GM19372 (cell line): ENCODE data around the gene GPR68.
"Not testable (repeated sequence)": the region's sequence is repeated elsewhere in the genome, so short reads cannot be mapped to it uniquely, and the experiment has no call there.

Experiments
- ATAC-seq: cut with Tn5 transposase; IDR thresholded peaks from one replicate; pipeline ENCODE4 v1.9.1; 2021; ENCODE audit warnings: mild to moderate bottlenecking, low read depth, moderate library complexity; ENCODE audit not compliant: unreplicated experiment

Gene GPR68

DNA sequence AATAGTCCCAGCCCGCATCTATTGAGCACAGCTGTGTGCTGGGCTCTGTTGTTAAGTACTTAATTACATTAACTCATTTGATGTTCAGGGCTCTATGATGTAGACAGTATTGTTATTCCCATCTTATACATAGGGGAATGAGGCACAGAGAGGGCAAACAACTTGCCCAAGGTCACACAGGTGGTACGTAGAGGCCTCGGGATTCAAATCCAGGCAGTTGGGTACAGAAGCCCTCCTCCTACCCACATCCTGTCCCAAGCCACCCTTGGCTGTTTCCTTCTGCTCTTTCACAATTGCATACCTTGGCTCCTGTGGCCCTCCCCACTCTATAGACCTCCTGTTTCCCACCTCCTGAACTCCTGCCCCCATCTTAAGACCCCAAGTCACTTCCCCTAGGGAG lies 10.0 kb upstream of the GPR68 start:
- no peak for ATAC-seq

DNA sequence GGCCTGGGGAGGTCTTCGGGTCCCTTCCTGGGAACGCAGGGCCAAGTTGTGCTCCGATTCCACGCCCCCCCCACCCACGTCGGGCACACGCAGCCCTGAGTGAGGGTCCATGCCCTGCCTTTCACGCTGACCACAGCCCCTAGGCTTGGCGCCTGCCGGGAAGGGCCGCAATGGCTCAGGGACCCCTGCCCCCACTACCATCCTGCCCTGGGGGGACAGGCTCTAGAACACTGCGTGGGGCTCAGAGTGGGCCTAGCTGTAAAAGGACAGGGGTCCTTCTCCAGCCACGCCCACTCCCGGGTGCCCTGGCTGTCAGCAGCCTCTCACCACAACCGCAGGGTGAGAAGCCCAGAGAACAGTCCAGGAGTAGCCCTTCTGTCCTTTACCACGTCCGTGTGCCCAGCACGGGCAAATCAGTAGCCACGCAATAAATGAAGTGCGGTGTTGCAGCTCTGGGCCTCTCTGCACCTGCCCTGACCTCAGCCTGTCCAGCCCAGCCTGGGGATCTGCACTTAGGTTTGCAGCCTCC lies 9.4 kb upstream of the GPR68 start:
- ATAC-seq, result no peak

DNA sequence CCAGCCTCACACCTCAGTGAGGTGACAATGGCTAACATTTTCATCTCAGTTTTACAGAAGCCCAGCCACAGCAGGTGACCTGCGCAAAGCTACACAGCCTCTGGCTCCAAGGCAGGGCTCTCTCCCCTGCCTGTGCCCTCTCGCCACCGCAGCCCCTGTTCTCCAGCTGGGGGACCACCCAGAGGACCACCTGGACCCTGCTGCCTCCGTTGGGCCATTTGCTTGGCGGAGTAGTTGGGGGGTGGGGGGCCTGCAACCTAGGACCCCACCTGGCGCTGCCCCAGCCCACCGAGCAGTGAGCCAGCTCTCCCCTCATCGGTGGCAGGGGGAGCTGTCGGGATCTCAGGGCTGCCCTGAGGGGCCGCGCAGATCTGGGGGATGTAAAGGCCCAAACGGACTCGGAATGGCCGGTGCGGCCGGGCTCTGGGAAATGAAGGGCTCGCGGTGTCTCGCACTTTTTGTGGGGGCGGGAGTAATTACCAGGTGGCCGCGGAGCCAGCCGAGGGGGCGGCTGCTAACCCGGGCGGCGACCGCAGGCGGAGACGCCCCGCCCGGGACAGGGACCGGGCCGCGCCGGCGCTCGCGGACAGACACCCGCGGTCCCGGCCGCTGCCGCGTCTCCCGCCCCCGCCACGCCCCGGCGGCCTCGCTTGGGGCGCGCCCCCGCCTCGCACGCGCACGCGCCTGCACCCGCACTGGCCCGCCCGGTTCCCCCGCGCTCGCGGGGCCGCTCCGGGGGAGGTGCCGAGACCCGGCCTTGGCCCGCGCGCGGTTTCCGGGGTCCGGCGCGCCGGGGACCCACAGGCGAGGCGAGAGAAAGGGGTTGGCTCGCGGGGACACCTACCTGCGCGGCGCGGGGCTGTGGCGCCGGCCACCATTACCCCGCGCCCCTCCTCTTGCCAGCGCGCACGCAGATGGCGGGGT lies 8.6 kb upstream of the GPR68 start:
- ATAC-seq, result peak; percentile 36

DNA sequence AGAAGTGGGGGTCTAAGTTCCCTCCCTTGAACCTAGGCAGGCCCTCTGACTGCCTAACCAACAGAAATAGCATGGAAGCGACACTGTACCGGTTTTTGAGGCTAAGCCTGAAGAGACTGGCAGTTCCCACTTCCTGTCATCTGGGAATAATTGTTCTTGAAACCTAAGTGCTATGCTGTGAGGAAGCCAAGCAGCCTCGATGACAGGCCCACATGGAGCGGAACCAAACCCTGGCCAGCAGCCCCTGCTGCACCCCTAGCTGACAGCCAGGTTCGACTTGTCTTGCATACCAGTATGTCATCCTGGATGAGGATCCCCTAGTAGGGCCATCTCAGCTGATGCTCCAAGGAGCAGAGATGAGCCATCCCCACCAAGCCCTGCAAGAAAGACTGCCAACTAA lies 6.4 kb upstream of the GPR68 start:
- no peak for ATAC-seq

DNA sequence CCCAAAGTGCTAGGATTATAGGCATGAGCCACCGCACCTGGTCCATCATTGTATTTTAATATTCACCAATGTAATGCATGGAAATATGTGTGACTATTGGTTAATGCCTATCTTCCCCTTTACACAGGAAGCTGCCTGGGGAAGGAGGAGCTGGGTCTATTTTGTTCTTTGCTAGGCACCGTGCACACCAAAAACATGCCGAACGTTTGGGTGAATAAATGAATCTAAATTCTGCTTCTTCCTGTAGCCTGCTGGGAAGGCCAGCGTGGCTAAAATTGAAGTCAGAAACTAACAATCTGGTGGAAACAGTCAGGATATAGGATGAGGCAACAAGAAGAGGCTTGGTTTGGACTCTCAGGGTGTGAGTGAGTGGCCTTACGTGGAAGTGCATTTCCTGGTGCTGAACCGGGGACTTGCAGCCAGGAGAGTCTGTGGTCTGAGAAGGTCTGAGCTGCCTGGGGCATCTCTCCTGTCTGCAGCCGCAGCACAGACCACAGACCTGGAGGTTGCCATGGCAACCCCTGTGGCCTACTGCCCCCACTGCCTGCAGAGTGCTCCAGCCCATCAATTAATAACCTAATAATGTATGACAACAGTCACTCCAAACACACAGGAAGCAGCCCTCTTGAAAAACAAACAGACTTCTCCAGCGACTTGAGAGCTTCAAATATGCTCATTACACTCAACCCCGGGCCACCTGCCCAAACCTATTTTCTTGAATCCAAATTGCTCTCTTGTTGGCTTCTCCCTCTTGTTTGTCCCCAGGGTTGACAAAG lies 5.5 kb upstream of the GPR68 start:
- peak; percentile 81 for ATAC-seq

DNA sequence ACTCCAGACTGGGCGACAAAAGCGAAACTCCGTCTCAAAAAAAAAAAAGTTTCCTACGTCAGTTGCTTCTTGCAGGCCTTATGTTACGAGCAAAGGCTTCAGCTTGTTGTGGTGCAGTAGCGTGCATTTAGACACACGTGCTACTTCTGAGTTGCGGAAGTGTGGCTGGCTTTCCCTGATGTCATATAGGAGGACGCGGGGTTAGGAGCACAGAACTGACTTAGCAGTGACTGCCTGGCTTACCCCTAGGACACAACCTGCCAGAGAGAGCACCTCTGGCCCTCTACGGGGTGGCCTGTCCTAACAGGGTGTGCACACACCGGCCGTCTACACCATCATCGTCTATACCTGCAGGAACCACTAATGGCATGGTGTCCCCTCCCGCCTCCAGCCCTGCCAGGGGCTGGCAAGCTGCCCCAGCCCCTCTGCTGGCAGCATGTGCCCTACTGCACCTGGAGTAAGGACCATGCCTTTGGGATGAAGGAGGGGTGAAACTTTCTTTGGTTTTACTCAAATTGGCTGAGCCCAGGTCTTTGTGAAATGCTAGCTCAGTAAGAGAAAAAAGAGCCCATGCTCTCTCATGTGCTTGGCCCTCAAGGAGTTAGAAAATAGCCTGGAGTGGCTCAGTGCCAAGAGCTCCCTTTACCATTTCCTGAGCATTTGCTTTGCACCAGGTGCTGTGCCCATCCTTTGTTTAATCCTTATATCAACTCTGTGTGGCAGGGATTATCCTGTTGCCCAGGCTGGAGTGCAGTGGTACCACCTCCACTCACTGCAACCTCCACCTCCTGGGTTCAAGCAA lies 1.7 kb upstream of the GPR68 start:
- no peak for ATAC-seq

DNA sequence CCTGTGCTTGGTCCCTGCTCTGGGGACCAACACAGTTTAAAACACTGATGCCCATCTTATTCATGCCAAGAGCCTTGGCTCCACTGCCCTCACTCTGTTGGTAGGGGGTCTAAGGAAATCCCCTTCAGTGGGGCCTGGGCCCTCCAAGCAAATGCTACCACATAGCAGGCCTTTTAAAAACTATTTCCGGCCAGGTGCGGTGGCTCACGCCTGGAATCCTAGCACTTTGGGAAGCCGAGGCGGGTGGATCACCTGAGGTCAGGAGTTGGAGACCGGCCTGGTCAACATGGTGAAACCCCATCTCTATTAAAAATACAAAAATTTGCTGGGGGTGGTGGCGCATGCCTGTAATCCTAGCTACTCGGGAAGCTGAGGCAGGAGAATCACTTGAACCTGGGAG lies 1.1 kb upstream of the GPR68 start:
- not testable (repeated sequence) for ATAC-seq

DNA sequence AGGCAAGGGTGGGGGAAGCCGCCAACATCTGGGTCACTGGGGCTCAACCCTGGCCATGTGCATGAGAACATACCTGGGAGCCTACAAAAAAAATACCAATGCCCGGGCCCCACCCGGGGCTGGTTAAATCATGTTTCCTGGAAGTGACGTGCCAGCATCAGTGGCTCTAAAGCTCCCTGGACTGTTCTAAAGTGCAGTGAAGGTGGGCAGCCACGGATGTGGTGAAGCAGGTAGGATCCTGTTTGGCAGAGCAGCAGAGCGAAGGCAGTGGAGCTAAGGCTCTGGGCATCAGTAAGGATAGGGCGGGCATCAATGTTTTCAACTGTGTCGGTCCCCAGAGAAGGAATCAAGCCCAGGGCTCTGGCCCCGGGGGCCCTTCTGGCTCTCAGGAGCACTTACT lies 525 bp upstream of the GPR68 start:
- ATAC-seq, result no peak

DNA sequence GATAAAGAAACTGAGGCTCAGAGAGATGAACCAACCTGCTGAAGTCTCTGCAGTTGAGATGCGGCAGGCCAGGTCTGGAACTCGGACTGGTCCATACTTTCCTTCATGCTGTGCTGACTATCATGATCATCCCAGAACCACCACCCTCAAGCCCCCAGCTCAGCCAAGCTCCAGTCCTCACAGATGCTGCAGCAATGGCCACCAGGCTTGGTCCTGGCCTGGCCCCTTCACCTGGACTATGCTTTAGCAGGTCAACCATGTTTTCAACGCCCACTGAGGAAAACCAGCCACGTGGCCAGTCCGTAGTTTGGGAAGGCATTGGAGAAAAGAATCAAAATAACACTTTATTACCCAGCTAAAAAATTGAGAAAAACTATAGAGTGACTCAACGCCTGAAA lies 1.4 kb downstream of the GPR68 start:
- ATAC-seq, result no peak

DNA sequence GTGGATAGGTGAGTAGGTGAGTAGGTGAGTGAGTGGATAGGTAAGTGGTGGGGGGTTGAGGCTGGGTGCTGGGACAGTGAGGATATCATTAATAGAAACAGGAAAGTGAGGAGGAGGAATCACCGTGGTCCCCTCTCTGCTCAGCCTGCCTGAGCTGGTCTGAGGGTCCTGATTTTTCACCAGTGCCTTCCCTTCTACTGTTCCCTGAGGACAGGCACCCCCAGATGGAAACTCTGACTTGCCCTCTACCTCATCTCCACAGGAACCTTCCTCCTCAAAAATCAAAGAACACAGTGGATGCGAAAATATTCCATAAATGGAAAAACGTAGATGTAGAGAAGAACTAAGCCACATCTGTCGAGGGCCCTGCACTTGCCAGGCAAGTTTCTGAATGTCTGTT lies 1.9 kb downstream of the GPR68 start:
- no peak for ATAC-seq

DNA sequence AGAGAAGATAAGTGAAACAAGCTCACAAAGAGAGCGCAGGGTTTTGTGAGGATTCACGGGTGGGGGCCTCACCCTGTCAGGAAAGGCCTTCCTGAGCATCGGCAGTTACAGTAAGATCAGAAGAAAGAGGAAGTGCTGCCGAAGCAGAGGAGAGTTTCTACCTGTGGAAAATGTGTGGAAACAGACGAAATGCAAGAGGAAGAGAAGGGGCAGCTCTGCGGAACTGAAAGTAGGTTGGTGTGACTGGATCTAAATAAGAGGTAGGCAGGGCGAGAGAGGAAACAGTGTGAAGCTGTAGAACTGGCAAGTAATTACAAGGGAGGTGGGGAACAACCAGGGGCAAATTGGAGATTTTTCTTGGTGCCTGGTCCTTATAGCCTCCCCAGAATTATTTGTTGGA lies 2.6 kb downstream of the GPR68 start:
- peak; percentile 60 for ATAC-seq

DNA sequence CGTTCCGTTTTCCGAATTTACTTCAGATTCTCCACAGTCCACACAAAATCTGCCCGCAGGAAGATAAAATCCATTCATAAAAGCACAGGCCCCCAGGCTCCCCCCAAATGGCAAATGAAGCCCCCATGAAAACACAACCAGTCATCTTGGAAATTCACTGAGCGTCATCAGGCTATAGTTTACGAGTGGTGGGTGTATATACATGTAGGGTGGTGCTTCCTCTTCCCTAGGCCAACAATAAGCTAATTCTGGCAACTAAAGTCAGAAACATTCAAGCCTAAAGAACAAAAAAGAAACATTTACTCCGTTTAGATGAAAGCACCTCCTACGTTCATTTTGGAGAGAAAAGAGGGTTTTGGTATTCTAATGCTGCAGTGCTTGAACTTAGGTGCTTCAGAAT lies 5.8 kb downstream of the GPR68 start:
- no peak for ATAC-seq

DNA sequence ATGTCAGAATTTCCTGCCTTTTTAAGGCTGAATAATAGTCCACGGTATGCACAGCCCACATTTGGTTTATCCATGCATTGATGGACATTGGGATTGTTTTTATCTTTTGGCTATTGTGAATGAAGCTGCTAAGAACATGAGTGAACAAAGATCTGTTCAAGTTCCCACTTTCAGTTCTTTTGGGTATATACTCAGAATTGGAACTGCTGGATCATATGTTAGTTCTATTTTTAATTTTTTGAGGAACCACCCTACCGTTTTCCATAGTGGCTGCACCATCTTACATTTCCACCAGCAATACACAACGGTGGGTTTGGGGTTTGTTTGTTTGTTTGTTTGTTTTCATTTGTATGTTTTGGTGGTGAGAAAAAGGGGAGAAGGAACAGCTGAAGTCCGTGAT lies 6.4 kb downstream of the GPR68 start:
- ATAC-seq, result no peak

DNA sequence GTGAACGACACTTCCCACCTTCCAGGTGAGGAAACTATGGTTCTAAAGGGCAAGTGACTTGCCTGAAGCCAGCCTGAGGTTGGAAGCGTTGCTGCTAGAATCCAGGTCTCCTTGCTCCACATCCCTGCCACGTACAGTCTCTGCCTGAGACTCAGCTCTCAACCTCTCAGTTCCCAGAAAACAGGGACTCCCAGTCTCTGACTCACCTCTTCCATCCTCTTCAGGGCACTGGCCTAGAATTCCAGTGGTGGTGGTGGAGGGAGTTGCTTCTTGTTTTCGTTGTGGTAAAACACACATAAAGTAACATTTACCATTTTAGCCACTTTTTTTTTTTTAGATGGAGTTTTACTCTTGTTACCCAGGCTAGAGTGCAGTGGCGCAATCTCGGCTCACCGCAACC lies 7.3 kb downstream of the GPR68 start:
- ATAC-seq, result no peak

DNA sequence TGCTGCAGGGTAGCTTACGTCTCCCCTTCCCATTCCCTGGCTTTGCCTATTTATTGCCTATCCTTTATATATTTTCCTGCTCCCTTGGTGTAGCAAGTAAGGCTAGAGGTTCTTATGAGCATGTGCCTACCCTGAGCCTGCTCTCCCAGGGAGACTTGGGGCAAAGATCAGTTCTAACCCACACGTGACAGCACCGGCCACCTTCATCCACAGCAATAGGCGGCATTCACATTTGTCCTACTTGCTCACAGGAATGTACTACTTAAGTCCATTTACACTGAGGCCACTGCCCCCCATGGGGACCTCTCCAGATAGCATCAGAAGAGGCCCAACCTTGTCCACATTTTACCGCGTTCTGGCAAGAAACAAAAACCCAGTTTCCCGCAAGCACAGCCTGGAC lies 8.7 kb downstream of the GPR68 start:
- ATAC-seq, result no peak

DNA sequence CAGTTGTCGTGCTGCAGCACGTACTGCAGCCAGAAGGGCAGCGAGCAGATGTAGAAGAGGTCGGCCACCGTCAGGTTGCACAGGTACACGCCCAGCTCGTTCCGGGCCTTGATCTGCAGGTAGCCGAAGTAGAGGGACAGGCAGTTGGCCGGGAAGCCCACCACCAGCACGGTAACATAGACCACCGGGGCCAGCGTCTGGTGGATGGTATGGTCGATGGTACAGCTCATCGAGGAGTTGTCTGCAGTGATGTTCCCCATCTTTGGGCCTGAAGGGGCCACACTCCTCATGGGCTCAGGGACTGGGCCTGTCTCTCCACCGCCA lies 9.8 kb downstream of the GPR68 start:
- ATAC-seq, result no peak

DNA sequence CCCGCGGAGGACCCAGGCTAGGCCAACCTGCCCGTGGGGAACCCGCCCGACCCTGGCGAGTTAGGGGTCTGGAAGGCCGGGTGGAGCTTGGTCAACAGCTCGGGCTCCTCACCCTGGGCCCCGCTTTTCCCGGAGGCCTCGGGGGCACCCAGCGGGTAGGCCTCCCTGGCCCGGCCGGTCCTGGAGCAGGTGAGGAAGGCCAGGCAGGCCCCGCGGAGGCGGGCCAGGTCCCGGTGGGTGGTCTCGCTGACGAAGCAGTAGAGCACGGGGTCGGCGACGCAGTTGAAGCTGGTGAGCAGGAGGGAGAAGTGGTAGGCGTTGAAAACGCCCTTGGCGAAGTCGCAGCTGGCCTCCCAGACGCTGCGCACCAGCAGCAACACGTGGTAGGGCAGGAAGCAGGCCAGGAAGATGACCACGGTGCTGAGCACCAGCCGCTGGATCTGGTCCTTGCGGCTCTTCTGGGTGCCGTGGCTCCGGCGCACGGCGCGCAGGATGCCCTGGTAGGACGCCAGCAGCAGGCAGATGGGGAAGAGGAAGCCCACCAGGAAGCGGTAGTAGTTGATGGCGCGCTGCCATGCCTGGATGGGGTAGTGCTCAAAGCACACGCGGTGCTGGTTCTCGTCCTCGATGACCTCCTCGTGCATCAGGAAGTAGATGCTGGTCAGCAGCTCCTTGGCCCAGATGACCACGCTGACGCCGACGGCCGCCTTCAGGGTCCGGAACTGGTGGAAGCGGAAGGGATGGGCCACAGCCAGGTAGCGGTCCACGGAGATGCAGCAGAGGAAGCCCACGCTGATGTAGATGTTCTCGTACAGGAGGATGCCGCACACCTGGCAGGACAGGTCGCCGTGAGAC lies 10.3 kb downstream of the GPR68 start:
- ATAC-seq, result no peak

DNA sequence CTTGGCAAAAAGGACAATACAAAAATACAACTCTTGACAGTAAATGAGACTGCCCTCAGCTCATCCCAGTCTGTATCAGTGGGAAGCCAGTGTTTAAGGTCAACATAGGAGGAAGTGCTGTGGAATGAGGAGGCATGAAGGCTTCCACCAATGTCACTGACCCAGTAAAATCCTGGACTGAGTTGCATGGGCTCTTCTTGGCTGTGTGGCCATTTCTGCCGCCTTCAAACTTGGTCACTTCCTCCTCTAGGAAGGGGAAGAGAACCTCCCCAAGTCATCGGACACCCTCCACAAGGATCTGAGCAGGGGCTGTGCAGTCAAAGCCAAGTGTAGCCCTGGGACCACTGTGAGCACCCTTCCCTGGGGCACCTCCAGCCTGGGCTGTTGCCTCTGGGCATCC lies 11.9 kb downstream of the GPR68 start:
- no peak for ATAC-seq

DNA sequence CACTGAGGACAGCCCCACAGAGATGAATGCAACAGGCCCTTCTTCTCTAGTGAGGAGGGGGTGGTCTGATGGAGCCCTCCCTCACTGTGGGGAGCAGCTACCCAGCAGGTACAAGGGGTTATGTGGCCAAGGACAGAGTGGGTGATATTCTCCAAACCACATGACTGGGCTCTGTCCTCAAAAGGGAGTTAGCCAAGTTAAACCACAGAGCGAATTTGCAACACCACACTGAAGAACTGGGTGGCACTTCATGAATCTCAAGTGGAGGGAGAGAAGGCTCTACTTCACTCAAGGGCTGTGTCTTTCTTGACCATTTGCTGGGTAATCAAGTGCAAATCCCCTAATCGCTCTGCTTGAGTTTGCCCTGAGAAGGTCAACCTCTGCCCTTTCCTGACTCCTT lies 12.5 kb downstream of the GPR68 start:
- no peak for ATAC-seq

DNA sequence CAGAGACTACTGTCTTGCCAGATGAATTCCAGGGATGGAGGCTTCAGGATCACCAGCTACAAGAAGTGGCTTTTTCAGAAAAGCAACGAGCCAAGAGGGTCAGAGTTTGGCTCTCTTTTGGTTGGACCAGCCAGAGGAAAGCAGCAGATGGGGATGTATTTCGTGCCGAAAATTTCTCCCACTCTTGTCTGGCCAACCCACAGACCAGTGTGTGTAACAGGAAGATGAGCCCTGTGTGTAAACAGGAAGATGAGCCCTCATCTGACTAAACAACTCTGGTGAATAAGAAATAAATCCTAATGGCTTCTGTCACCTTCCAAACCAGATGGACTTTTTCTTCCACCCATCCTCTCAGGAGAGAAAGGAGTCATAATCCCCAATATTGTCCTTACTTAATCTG lies 13.1 kb downstream of the GPR68 start:
- ATAC-seq, result no peak
